Endothelial cell of umbilical vein (primary cell): Measurements from ENCODE around the gene IKZF1. TPM values are rescaled to one million over a fixed set of nuclear protein-coding genes. Genes with fewer than 3 reads are reported as not detected.

Source experiments
- BruUV-seq: library from RNA; stranded (reverse); fragments of 400-500 nt; replicated peaks from 2 replicates; lab custom pipeline; 2021; lab: Mats Ljungman, UMichigan
- CTCF ChIA-PET: fragments of 300-600, 350-600 bp; sonication (Branson Sonifier 250); formaldehyde crosslinking; loops from one replicate; lab custom pipeline; 2021; ENCODE audit warnings: antibody characterized with exemption, inconsistent platforms; lab: Charles Lee
- POLR2A ChIA-PET: fragments of 300-600, 350-600 bp; sonication (Branson Sonifier 250); formaldehyde crosslinking; loops from one replicate; lab custom pipeline; 2021; ENCODE audit warnings: antibody characterized with exemption, inconsistent platforms; lab: Charles Lee
- DNase-seq: peaks from one replicate; pipeline ENCODE4 v3.0.0-alpha.2; 2011; ENCODE audit warnings: low read depth, low spot score
- FAIRE-seq: peaks from 2 replicates; lab custom pipeline; 2011; peaks lifted over from hg19 to GRCh38; lab: Jason Lieb, UNC
- H2AFZ ChIP-seq: 2 replicates; pipeline ENCODE4 v1.6.0; 2012; ENCODE audit warnings: low read depth, low read length, control low read depth, inconsistent platforms
- H3K27ac ChIP-seq: 2 replicates; pipeline ENCODE4 v1.5.1; 2011; ENCODE audit warnings: low read depth, mild to moderate bottlenecking, control low read depth, low read length, moderate library complexity; ENCODE audit not compliant: insufficient read depth
- H3K27me3 ChIP-seq, 2 experiments: 2 replicates each; pipeline versions ENCODE4 v1.6.0 to v1.6.1; 2011; ENCODE audit warnings: low read length in 2 of 2, mixed read lengths in 1 of 2; ENCODE audit not compliant: control insufficient read depth in 2 of 2, insufficient read depth in 2 of 2
- H3K36me3 ChIP-seq, 2 experiments: 2 replicates in 1 of 2; 3 replicates in 1 of 2; pipeline ENCODE4 v1.5.1; 2011; ENCODE audit warnings: low read length in 2 of 2, mild to moderate bottlenecking in 1 of 2, moderate library complexity in 1 of 2; ENCODE audit not compliant: control insufficient read depth in 2 of 2, insufficient read depth in 2 of 2; ENCODE audit errors: extremely low read depth in 1 of 2
- H3K4me1 ChIP-seq: 3 replicates; pipeline ENCODE4 v1.5.1; 2011; ENCODE audit warnings: mild to moderate bottlenecking, low read length; ENCODE audit not compliant: control insufficient read depth, insufficient read depth; ENCODE audit errors: extremely low read depth
- H3K4me2 ChIP-seq: 2 replicates; pipeline ENCODE4 v1.6.1; 2011; ENCODE audit warnings: low read length, control low read depth, mixed read lengths; ENCODE audit not compliant: insufficient read depth
- H3K4me3 ChIP-seq, 3 experiments: fragments of 200-600 bp in 1 of 3; sonication (generic), shearing (Covaris generic) in 1 of 3; replicated peaks in 1 of 3; 2 replicates each; pipeline ENCODE4 v1.5.1; 2011 to 2016; ENCODE audit warnings: control low read depth in 3 of 3, low read length in 3 of 3, mild to moderate bottlenecking in 2 of 3, inconsistent platforms in 1 of 3, low read depth in 1 of 3, moderate library complexity in 1 of 3; ENCODE audit not compliant: insufficient read depth in 1 of 3
- H3K79me2 ChIP-seq: 2 replicates; pipeline ENCODE4 v1.6.0; 2012; ENCODE audit warnings: low read length, inconsistent platforms; ENCODE audit not compliant: control insufficient read depth, insufficient read depth
- H3K9ac ChIP-seq: replicated peaks from 2 replicates; pipeline ENCODE3; 2011; ENCODE audit warnings: low read length, control low read depth; ENCODE audit not compliant: insufficient read depth; ENCODE audit errors: extremely low read depth
- H3K9me1 ChIP-seq: replicated peaks from 3 replicates; pipeline ENCODE4 v1.6.0; 2011; ENCODE audit warnings: mild to moderate bottlenecking, low read length; ENCODE audit not compliant: control insufficient read depth, insufficient read depth; ENCODE audit errors: extremely low read depth
- H3K9me3 ChIP-seq: replicated peaks from 2 replicates; pipeline ENCODE4 v1.5.1; 2012; ENCODE audit warnings: low read length, inconsistent platforms; ENCODE audit not compliant: control insufficient read depth, insufficient read depth
- H4K20me1 ChIP-seq: replicated peaks from 2 replicates; pipeline ENCODE3; 2011; ENCODE audit warnings: mild to moderate bottlenecking, low read length; ENCODE audit not compliant: control insufficient read depth, insufficient read depth; ENCODE audit errors: extremely low read depth
- EZH2 ChIP-seq: IDR thresholded peaks from 2 replicates; pipeline ENCODE4 v1.6.1; 2012; ENCODE audit warnings: borderline replicate concordance, low read depth, mild to moderate bottlenecking, moderate library complexity, low read length, inconsistent platforms; ENCODE audit not compliant: severe bottlenecking
- FOS ChIP-seq: IDR thresholded peaks from 2 replicates; pipeline ENCODE4 v1.6.1; 2011; ENCODE audit warnings: mild to moderate bottlenecking, low read length, moderate library complexity, borderline replicate concordance; ENCODE audit not compliant: insufficient read depth
- GATA2 ChIP-seq: IDR thresholded peaks from 2 replicates; pipeline ENCODE4 v1.7.0; 2011; ENCODE audit warnings: low read depth, mild to moderate bottlenecking, moderate library complexity, mixed read lengths, low read length; ENCODE audit not compliant: insufficient read length, insufficient read depth
- JUN ChIP-seq: IDR thresholded peaks from 2 replicates; pipeline ENCODE4 v1.6.1; 2011; ENCODE audit warnings: borderline replicate concordance, low read depth; ENCODE audit not compliant: insufficient read length, insufficient read depth
- MYC ChIP-seq: IDR thresholded peaks from one replicate; pipeline ENCODE4 v1.6.1; 2011; ENCODE audit warnings: mild to moderate bottlenecking, low read depth, low read length
- POLR2A ChIP-seq: IDR thresholded peaks from 2 replicates; pipeline ENCODE4 v1.6.1; 2012; ENCODE audit warnings: low read depth, mild to moderate bottlenecking, control low read depth, low read length
- POLR2AphosphoS5 ChIP-seq: IDR thresholded peaks from 2 replicates; pipeline ENCODE4 v1.6.1; 2012; ENCODE audit warnings: low read depth, mild to moderate bottlenecking, control low read depth, low read length, moderate library complexity; ENCODE audit not compliant: insufficient read depth
- dilution Hi-C: fragments of 300-500 bp; cut with MboI; formaldehyde crosslinking; loops from one replicate; pipeline ENCODE4 v1.15.0; 2019; ENCODE audit warnings: low sequenced_read_pairs; ENCODE audit not compliant: extremely low pct_ligation_motif_present
- intact Hi-C: fragments of 100-400 bp; cut with micrococcal nuclease; formaldehyde crosslinking; loops from one replicate; pipeline ENCODE4 v1.10.0; 2022
- polyA plus RNA-seq, 4 experiments: library from polyadenylated mRNA; depleted of rRNA in 3 of 4; stranded (reverse) in 3 of 4; unstranded in 1 of 4; fragments of >200 nt; gene quantifications; 2 replicates each; pipeline versions ENCODE4 v1.2.1 to v1.2.3, GENCODE V29; 2011 to 2012; ENCODE audit warnings: missing spikeins in 1 of 4
- total RNA-seq: library from RNA; stranded (reverse); gene quantifications from 2 replicates; pipeline ENCODE4 v1.2.3, GENCODE V29; 2021
- TF ChIP-seq, protein P1 (sequence below): IDR thresholded peaks from 2 replicates; pipeline ENCODE4 v1.6.1; 2011; ENCODE audit not compliant: insufficient read depth, insufficient read length
- TF ChIP-seq, protein P2 (sequence below), 2 donors: IDR thresholded peaks; 1 replicate in 1 of 2; 2 replicates in 1 of 2; pipeline ENCODE4 v1.5.1; 2011; ENCODE audit warnings: low read length in 2 of 2, mild to moderate bottlenecking in 2 of 2, moderate library complexity in 2 of 2, control low read depth in 1 of 2, inconsistent platforms in 1 of 2, low read depth in 1 of 2; ENCODE audit not compliant: insufficient read depth in 1 of 2; ENCODE audit errors: extremely low read depth in 1 of 2

Gene IKZF1
- total and polyA plus RNA-seq, 2 donors (not counting 3 experiments of a cell fraction or from before 2014, with no cell fraction given): 0.01 to 0.20 TPM

DNA sequence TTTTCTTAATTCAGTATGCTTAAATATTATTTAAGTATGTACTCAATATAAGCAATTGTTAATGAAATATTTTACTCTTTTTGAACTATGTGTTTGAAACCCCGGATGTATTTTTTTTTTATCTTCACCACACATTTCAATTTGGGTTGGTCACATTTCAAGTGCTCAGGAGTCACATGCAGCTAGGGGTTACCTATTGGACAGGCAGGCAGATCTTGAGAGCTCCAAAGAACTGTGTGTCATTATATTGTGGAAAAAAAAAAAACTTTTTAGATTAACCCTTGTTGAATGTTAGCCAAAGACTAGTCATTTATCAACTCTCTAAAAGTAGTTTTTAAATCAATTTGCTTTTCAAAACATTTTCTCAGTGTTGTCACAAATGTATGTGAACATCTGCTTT is 37.2 kb downstream of the IKZF1 start:
- DNase-seq (no peak), FAIRE-seq (no peak)
- no TSS peak for BruUV-seq
- H3K27me3 ChIP-seq: peaks cover 2 to 3% of the 10 kb centered on the region in 2 experiments
- no peak overlapping the region for H2AFZ ChIP-seq
- ChIA-PET CTCF (interaction anchor here (0.6 kb wide), 1 partner anchor 10 kb away, joined by 3 read pairs; no protein-coding TSS in a partner anchor), POLR2A (no interaction called here)
- no peaks in the 10 kb centered on the region for H3K36me3 ChIP-seq
- H4K20me1 ChIP-seq: no peaks in the 10 kb centered on the region
- TF ChIP-seq GATA2: no peak
- no peak for TF ChIP-seq MYC
- no peak for TF ChIP-seq POLR2A
- TF ChIP-seq EZH2: no peak
- TF ChIP-seq FOS: no peak
- TF ChIP-seq, protein P1, sequence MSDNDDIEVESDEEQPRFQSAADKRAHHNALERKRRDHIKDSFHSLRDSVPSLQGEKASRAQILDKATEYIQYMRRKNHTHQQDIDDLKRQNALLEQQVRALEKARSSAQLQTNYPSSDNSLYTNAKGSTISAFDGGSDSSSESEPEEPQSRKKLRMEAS: no peak
- no peaks in the 10 kb centered on the region for H3K9me1 ChIP-seq
- H3K27ac ChIP-seq: no peak overlapping the region
- intact Hi-C loops (no loop called here), dilution Hi-C loops (no loop called here)
- no peaks in the 10 kb centered on the region for H3K4me1 ChIP-seq
- no peaks in the 10 kb centered on the region for H3K9me3 ChIP-seq
- H3K9ac ChIP-seq: no peak overlapping the region
- no peaks in the 10 kb centered on the region for H3K79me2 ChIP-seq
- H3K4me3 ChIP-seq: no peak overlapping the region
- no peak overlapping the region for H3K4me2 ChIP-seq

DNA sequence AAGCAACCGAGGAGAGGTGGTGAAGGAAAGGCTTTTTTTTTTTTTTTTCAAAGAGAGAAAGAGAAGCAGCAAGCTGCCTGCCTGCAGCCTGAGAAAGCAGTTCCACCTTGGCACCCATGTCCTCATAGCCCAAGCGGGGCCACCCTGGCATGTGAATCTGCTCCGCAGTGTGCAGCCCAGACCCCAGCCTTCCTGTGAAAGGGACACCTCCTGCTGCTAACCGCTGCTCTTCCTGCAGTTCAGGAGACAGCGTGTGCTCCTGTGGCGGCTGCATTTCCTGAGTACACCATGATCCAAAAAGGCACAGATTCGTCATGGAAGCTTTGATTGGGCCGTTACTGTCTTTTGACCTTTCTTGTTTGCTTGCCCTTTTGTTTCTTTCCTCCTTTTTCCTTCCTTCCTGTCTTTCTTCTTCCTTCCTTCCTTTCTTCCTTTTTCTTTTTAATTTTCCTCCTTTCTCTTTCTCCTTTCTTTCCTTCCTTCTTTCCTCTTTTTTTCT is 38.1 kb downstream of the IKZF1 start:
- CTCF ChIA-PET: no interaction called here
- H3K4me2 ChIP-seq: no peak overlapping the region
- DNase-seq (no peak), FAIRE-seq (no peak)
- BruUV-seq: no TSS peak
- no peaks in the 10 kb centered on the region for H3K4me1 ChIP-seq
- H3K4me3 ChIP-seq: no peak overlapping the region
- H3K36me3 ChIP-seq: no peaks in the 10 kb centered on the region
- intact Hi-C loops (no loop called here), dilution Hi-C loops (no loop called here)
- H3K27me3 ChIP-seq: peaks cover 2 to 3% of the 10 kb centered on the region in 2 experiments
- TF ChIP-seq MYC (no peak), GATA2 (no peak), JUN (no peak), POLR2A (no peak), FOS (no peak), POLR2AphosphoS5 (no peak), EZH2 (no peak)
- TF ChIP-seq, protein P2, sequence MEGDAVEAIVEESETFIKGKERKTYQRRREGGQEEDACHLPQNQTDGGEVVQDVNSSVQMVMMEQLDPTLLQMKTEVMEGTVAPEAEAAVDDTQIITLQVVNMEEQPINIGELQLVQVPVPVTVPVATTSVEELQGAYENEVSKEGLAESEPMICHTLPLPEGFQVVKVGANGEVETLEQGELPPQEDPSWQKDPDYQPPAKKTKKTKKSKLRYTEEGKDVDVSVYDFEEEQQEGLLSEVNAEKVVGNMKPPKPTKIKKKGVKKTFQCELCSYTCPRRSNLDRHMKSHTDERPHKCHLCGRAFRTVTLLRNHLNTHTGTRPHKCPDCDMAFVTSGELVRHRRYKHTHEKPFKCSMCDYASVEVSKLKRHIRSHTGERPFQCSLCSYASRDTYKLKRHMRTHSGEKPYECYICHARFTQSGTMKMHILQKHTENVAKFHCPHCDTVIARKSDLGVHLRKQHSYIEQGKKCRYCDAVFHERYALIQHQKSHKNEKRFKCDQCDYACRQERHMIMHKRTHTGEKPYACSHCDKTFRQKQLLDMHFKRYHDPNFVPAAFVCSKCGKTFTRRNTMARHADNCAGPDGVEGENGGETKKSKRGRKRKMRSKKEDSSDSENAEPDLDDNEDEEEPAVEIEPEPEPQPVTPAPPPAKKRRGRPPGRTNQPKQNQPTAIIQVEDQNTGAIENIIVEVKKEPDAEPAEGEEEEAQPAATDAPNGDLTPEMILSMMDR (IDR thresholded peaks at IDR 0.05; ENCODE audit: extremely low read depth in 1 of 2, insufficient read depth in 1 of 2, low read depth in 1 of 2, low read length in 2 of 2): no peak
- TF ChIP-seq, protein P1: no peak
- H3K27ac ChIP-seq: no peak overlapping the region
- no peaks in the 10 kb centered on the region for H3K9me3 ChIP-seq
- no peaks in the 10 kb centered on the region for H3K9me1 ChIP-seq
- no peak overlapping the region for H2AFZ ChIP-seq
- no peaks in the 10 kb centered on the region for H3K79me2 ChIP-seq
- POLR2A ChIA-PET: interaction anchor here (0.5 kb wide), 1 partner anchor 11 kb away, joined by 3 read pairs; no protein-coding TSS in a partner anchor
- H4K20me1 ChIP-seq: no peaks in the 10 kb centered on the region
- H3K9ac ChIP-seq: no peak overlapping the region
